ENCODE results near the gene SYNRG. TPM values are rescaled to one million over a fixed set of nuclear protein-coding genes. Genes with fewer than 3 reads are reported as not detected.

SYNRG gene
- total RNA-seq, 2 experiments from 2014 or later: 106 to 111 TPM

DNA sequence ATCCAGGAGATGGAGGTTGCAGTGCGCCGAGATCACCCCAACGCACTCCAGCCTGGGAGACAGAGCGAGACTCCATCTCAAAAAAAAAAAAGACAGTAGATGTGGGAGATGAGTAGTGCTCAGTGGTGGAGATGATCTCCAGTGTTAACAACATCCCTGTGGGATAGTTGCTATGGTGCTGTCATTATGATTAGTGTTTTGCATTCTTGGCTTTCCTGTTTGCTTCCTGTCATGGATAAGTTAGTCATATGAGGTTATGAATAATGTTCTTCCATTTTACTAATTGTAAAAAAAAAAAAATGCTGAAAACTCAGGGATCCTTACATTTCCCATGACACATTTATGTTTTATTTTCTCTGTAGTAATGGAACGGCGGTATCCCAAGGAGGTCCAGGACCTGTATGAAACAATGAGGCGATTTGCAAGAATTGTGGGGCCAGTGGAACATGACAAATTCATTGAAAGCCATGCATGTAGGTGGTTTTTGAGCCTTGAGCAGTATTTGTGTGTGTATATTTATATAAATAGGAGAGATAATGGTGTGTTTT lies 144.1 kb downstream of the SYNRG start:
- Mint-ChIP-seq H3K27ac (no peak overlapping the region), H3K36me3 (ENCODE audit: low read depth) (peaks cover 40% of the 10 kb centered on the region), H3K9me3 (no peaks in the 10 kb centered on the region), H3K4me3 (no peak overlapping the region), H3K4me1 (peaks cover 15% of the 10 kb centered on the region), H3K27me3 (no peaks in the 10 kb centered on the region)
- POLR2A ChIA-PET: no interaction called here
- CTCF ChIA-PET: interaction anchor here (0.7 kb wide), 1 partner anchor 70 kb away, joined by 5 read pairs; no protein-coding TSS in a partner anchor
- DNase-seq: no peak

Small RNA genes within 50 kb of the gene (microRNA-seq; reads per million reads assigned to microRNA genes)
- not detected for gene MIR378J (ENCODE audit: borderline microRNAs expressed, borderline replicate concordance)

Other genes with a start within 250 kb of the SYNRG start
- not detected for gene C17orf78, start 233.4 kb downstream of the SYNRG start, total RNA-seq
- 10 to 100 TPM; 38.7 TPM for gene ACACA, start 202.6 kb downstream of the SYNRG start, total RNA-seq
- 10 to 100 TPM; 40.9 to 45.0 TPM for gene TADA2A, start 202.5 kb downstream of the SYNRG start, total RNA-seq
- 10 to 100 TPM in 1 of 2 experiments, 1 to 10 TPM in 1; 9.3 to 11.0 TPM for gene DUSP14, start 119.5 kb downstream of the SYNRG start, total RNA-seq
- 10 to 100 TPM; 26.7 to 27.7 TPM for gene DDX52, start 34.0 kb upstream of the SYNRG start, total RNA-seq
- under 1 TPM in 1 of 2 experiments, not detected in 1; 0.08 TPM for gene HNF1B, start 135.6 kb upstream of the SYNRG start, total RNA-seq

Measured in activated CD4-positive, alpha-beta T cell treated with anti-CD3 and anti-CD28 coated beads, Interleukin-2, amount 10 ng/mL, durations not matched to agents 7 days and 5 days (primary cell).